OCI-LY7 (cell line): ENCODE measurements around the gene CEP152. TPM values are rescaled to one million over a fixed set of nuclear protein-coding genes. Genes with fewer than 3 reads are reported as not detected.

ENCODE experiments used
- BruUV-seq: library from RNA; stranded (reverse); fragments of 400-500 nt; replicated peaks from 2 replicates; lab custom pipeline; 2021; lab: Mats Ljungman, UMichigan
- CTCF ChIA-PET: fragments of 300-600 bp; sonication (Branson Sonifier 250); formaldehyde crosslinking; loops from one replicate; lab custom pipeline; 2022; ENCODE audit warnings: antibody characterized with exemption; ENCODE audit not compliant: unreplicated experiment; lab: Charles Lee
- POLR2A ChIA-PET: fragments of 300-600 bp; sonication (Branson Sonifier 250); formaldehyde crosslinking; loops from one replicate; lab custom pipeline; 2022; ENCODE audit warnings: antibody characterized with exemption; lab: Charles Lee
- DNase-seq: peaks from one replicate; pipeline ENCODE4 v3.0.0-alpha.2; 2015; ENCODE audit warnings: low spot score
- H2AFZ ChIP-seq: fragments of 200-600 bp; sonication (generic), shearing (Covaris generic); 2 replicates; pipeline ENCODE4 v1.6.1; 2014; ENCODE audit warnings: mild to moderate bottlenecking, antibody characterized with exemption, low read length, moderate library complexity
- H3K27ac ChIP-seq: fragments of 200-600 bp; sonication (generic); 2 replicates; pipeline ENCODE4 v1.5.1; 2014; ENCODE audit warnings: mixed run types, low read depth, mild to moderate bottlenecking, moderate library complexity, low read length, inconsistent platforms; ENCODE audit not compliant: poor library complexity, severe bottlenecking
- H3K36me3 ChIP-seq: fragments of 200-600 bp; sonication (generic); 2 replicates; pipeline ENCODE4 v1.6.1; 2014; ENCODE audit warnings: mild to moderate bottlenecking, antibody characterized with exemption, low read length, moderate library complexity, mixed read lengths; ENCODE audit not compliant: insufficient read depth
- H3K4me1 ChIP-seq: fragments of 200-600 bp; sonication (generic); 2 replicates; pipeline ENCODE4 v1.5.1; 2014; ENCODE audit warnings: mild to moderate bottlenecking, low read length; ENCODE audit not compliant: insufficient read depth, poor library complexity, severe bottlenecking
- H3K4me2 ChIP-seq: fragments of 200-600 bp; sonication (generic); 2 replicates; pipeline ENCODE4 v1.6.1; 2014; ENCODE audit warnings: mild to moderate bottlenecking, low read length
- H3K4me3 ChIP-seq: fragments of 200-600 bp; sonication (generic); 2 replicates; pipeline ENCODE4 v1.5.1; 2014; ENCODE audit warnings: mild to moderate bottlenecking, low read depth, low read length; ENCODE audit not compliant: poor library complexity, severe bottlenecking
- H3K79me2 ChIP-seq: fragments of 200-600 bp; sonication (generic); 2 replicates; pipeline ENCODE4 v1.6.1; 2016; ENCODE audit warnings: low read depth, mild to moderate bottlenecking, low read length, moderate library complexity, mixed read lengths; ENCODE audit not compliant: insufficient read depth
- H3K9me2 ChIP-seq: fragments of 200-600 bp; sonication (generic); 2 replicates; pipeline ENCODE4 v1.6.1; 2016; ENCODE audit warnings: mild to moderate bottlenecking, low read length, mixed read lengths; ENCODE audit not compliant: insufficient read depth
- H3K9me3 ChIP-seq: fragments of 200-600 bp; sonication (generic); 2 replicates; pipeline ENCODE4 v1.6.1; 2014; ENCODE audit warnings: mild to moderate bottlenecking, mixed run types, low read length, mixed read lengths
- H4K20me1 ChIP-seq: fragments of 200-600 bp; sonication (generic); 2 replicates; pipeline ENCODE4 v1.6.1; 2014; ENCODE audit warnings: mild to moderate bottlenecking, antibody characterized with exemption, low read length, moderate library complexity, mixed read lengths; ENCODE audit not compliant: insufficient read depth
- EZH2phosphoT487 ChIP-seq: fragments of 200-600 bp; sonication (generic); IDR thresholded peaks from 2 replicates; pipeline ENCODE4 v1.6.1; 2018; ENCODE audit warnings: low read depth, borderline replicate concordance, mild to moderate bottlenecking, mixed run types, antibody characterized with exemption, low read length, moderate library complexity, mixed read lengths
- intact Hi-C: fragments of 100-400 bp; cut with micrococcal nuclease; formaldehyde crosslinking; loops from one replicate; pipeline ENCODE4 v1.10.0; 2022; ENCODE audit not compliant: unreplicated experiment
- total RNA-seq, 2 experiments: library from RNA; depleted of rRNA in 1 of 2; stranded (reverse); fragments of >200 nt in 1 of 2; shearing (Covaris generic) in 1 of 2; gene quantifications; 2 replicates each; pipeline ENCODE4 v1.2.3, GENCODE V29; 2014 to 2022
- TF ChIP-seq, protein P1 (sequence below): fragments of 200-600 bp; sonication (generic); conservative IDR thresholded peaks from 2 replicates; pipeline ENCODE4 v1.5.1; 2014; ENCODE audit warnings: mild to moderate bottlenecking, antibody characterized with exemption, low read length, moderate library complexity, mixed read lengths

The CEP152 gene
- total RNA-seq, 2 experiments from 2014 or later: 37.6 to 44.9 TPM

DNA sequence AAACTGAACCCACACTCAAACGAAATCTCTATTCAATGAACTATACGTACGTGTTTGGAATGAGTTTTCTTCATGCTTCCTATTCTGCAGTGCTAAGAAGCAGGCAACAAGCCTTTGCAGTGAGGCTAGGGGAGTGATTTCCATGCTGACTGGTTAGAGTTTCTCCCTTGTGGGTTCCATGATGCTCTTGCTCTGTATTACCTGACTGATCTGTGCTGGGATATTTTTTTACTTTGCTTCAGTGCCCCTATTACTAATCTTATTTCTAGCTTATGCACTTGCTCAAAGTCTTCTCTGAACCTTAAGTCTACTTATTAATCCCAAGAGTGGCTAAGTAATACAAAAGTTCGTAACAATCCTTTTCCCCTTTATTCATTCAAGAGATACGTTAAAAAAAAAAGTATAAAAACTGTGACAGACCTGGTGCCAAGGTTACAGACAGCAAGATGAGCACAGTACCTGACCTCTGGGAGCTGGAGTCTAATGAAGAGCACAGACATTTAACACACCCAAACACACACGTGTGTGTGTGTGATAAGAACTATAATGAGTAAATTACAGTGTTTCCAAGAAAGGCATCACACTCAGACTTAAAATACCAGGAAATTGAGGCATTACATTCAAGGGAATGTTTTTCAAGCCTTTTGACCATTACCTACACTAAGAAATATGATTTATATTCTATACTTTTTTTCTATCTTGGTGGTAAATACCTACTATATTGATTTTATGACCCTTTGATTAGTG, 114.9 kb downstream of the CEP152 start:
- no peak overlapping the region for H3K4me2 ChIP-seq
- H3K27ac ChIP-seq: no peak overlapping the region
- H3K9me3 ChIP-seq: no peaks in the 10 kb centered on the region
- CTCF ChIA-PET: no interaction called here
- H3K36me3 ChIP-seq: no peaks in the 10 kb centered on the region
- TF ChIP-seq EZH2phosphoT487: no peak
- TF ChIP-seq, protein P1, sequence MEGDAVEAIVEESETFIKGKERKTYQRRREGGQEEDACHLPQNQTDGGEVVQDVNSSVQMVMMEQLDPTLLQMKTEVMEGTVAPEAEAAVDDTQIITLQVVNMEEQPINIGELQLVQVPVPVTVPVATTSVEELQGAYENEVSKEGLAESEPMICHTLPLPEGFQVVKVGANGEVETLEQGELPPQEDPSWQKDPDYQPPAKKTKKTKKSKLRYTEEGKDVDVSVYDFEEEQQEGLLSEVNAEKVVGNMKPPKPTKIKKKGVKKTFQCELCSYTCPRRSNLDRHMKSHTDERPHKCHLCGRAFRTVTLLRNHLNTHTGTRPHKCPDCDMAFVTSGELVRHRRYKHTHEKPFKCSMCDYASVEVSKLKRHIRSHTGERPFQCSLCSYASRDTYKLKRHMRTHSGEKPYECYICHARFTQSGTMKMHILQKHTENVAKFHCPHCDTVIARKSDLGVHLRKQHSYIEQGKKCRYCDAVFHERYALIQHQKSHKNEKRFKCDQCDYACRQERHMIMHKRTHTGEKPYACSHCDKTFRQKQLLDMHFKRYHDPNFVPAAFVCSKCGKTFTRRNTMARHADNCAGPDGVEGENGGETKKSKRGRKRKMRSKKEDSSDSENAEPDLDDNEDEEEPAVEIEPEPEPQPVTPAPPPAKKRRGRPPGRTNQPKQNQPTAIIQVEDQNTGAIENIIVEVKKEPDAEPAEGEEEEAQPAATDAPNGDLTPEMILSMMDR: no peak
- no peak overlapping the region for H3K4me3 ChIP-seq
- BruUV-seq: no TSS peak
- POLR2A ChIA-PET: no interaction called here
- H2AFZ ChIP-seq: no peak overlapping the region
- no peaks in the 10 kb centered on the region for H3K9me2 ChIP-seq
- no peaks in the 10 kb centered on the region for H3K79me2 ChIP-seq
- no peak for DNase-seq
- H3K4me1 ChIP-seq: no peaks in the 10 kb centered on the region
- H4K20me1 ChIP-seq: no peaks in the 10 kb centered on the region
- intact Hi-C loops: no loop called here

DNA sequence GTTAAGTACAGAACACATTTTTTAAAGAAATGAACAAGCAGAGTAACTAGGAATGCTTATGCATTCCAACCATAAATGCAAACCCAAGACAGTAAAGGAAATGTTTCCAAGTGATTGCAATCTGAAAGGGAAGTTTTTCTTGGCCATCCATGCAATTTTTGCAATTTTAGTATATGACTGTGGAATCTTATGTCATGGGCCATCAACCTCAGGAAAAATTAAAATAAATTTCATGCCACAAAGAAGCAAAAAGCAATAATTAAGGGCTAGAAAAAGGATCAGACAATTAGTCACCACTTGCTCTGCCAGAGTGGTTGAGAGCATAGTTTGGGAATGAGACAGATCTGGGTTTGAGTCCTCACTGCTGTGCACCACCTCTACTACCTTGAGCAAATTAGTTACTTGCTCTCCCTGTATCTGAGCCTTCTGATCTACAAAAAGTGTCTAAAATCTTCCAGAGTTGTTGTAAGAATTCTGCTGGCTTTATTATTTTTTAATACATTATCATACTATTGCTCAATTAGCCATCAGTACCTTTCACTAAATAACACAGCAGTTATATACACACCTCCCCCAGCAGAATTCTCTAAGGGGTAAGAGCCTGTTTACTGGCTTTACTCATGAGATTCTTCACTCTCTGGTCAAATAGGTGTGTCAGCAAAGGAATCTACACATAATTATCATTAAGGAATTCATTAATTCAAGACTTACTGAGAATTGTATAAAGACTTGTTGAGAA, 115.6 kb downstream of the CEP152 start:
- Histone ChIP-seq H2AFZ (no peak overlapping the region), H3K9me3 (no peaks in the 10 kb centered on the region), H3K79me2 (no peaks in the 10 kb centered on the region), H3K27ac (no peak overlapping the region), H4K20me1 (no peaks in the 10 kb centered on the region), H3K4me1 (no peaks in the 10 kb centered on the region), H3K4me2 (no peak overlapping the region), H3K36me3 (no peaks in the 10 kb centered on the region), H3K9me2 (no peaks in the 10 kb centered on the region), H3K4me3 (no peak overlapping the region)
- ChIA-PET POLR2A (no interaction called here), CTCF (no interaction called here)
- TF ChIP-seq EZH2phosphoT487: no peak
- TF ChIP-seq, protein P1: no peak
- no TSS peak for BruUV-seq
- intact Hi-C loops: no loop called here
- DNase-seq: no peak

DNA sequence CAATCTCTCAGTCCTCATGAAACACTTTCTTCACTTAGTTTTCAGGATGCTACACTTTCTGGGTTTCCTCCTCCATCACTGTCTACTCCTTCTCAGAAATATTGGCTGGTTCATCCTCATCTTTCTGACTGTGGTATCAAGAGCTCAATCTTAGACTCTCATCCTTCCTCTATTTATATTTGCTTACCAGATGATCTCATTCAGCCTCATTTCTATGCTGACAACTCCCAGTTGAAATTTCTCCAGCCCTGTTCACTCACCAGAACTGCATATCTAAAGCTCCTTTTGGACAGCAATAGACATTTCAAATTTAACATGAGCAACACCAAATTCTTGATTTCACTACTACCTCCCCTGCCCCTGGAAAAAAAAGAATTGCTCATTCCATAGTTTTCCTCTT, 117.4 kb downstream of the CEP152 start:
- H3K4me3 ChIP-seq: no peak overlapping the region
- no peak for DNase-seq
- intact Hi-C loops: no loop called here
- no peaks in the 10 kb centered on the region for H3K36me3 ChIP-seq
- ChIA-PET POLR2A (no interaction called here), CTCF (no interaction called here)
- no peaks in the 10 kb centered on the region for H3K9me3 ChIP-seq
- no peaks in the 10 kb centered on the region for H4K20me1 ChIP-seq
- BruUV-seq: no TSS peak
- H3K79me2 ChIP-seq: no peaks in the 10 kb centered on the region
- H2AFZ ChIP-seq: no peak overlapping the region
- H3K27ac ChIP-seq: no peak overlapping the region
- no peaks in the 10 kb centered on the region for H3K4me1 ChIP-seq
- H3K4me2 ChIP-seq: no peak overlapping the region
- no peaks in the 10 kb centered on the region for H3K9me2 ChIP-seq
- TF ChIP-seq, protein P1: no peak
- TF ChIP-seq EZH2phosphoT487: no peak
